Measurements from ENCODE around the gene SPATS2.

SPATS2 gene

DNA sequence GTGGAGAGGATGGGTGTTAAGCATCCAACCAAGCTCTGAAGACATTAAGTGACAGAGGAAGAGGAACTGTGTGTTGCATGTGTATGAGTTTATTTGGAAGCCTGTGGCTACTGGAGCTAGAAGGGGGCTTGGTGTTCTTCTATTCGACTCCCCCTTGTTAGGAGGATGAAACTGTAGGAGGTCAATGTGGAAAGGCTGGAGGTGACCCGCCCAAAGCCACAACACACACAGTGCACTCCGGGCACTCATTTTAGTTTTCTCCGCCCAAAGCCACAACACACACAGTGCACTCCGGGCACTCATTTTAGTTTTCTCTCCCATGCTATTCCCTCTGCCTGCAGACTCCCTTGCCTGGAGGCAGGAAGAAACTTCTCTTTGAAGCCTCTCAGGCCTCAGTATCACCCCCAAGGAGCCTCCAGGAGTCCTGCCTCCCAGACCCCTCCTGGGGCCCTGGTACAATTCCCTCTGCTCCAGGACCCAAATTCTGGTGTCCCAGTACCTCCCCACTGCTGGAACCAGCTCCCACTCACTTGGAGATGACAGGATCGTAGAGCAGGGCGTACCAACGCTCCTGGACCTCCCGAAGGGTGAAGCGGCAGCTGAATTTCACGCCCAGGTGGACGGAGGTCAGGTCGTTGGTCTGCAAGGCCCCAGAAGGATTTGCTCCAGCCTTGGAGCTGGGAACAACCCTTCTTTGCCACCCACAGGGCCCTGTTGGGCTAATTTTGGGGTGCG lies 196.9 kb downstream of the SPATS2 start:
- ChIA-PET CTCF (no interaction called here), POLR2A (no interaction called here)
- TF ChIP-seq FOXK2 (IDR thresholded peaks at IDR 0.05) (no peak), CTBP1 (IDR thresholded peaks at IDR 0.05; ENCODE audit: borderline replicate concordance) (no peak), FOXM1 (IDR thresholded peaks at IDR 0.05; ENCODE audit: borderline replicate concordance) (no peak), LEF1 (IDR thresholded peaks at IDR 0.05; ENCODE audit: borderline replicate concordance) (no peak), ELF4 (IDR thresholded peaks at IDR 0.05) (no peak), L3MBTL2 (conservative IDR thresholded peaks at IDR 0.05) (no peak), SUZ12 (IDR thresholded peaks at IDR 0.05) (no peak), FOXA1 (IDR thresholded peaks at IDR 0.05) (no peak)
- no peak for DNase-seq (ENCODE audit: extremely low spot score)

DNA sequence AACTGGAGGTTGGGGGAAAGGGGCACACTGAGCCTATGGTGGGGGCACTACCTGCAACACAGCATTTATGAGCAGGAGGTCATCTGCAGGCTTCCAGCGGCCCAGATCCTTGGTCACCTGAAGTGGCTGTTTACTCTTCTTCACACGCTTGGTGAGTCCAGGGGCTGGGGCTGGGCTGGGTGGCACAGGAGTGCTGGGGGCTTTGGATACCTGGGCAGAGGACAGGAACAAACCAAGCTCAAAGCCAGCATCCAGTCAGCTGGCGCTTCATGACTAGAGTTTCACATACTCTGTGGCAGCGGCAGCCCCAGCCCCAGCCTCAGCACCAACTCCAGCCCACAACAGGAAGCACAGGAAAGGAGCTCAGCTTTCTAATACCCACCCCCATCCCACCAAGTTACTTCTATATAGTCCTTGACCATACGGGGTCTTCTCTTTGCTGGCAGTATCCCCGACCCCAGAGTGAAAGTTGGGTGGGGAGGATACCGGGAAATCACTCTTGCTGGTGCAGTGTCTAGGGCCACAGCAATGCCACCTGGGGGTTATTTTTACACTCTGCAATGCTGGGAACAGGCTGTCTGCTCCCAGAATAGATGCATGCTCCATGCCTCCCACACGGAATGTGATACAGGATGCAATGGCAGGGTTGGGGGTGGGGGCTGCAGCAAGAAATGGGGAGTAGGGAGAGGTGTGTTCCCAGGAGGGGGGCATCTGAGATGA lies 197.6 kb downstream of the SPATS2 start:
- TF ChIP-seq L3MBTL2 (conservative IDR thresholded peaks at IDR 0.05) (no peak), NFRKB (IDR thresholded peaks at IDR 0.05) (no peak), BHLHE40 (IDR thresholded peaks at IDR 0.05; ENCODE audit: borderline replicate concordance) (no peak), FOXM1 (IDR thresholded peaks at IDR 0.05; ENCODE audit: borderline replicate concordance) (no peak), LEF1 (IDR thresholded peaks at IDR 0.05; ENCODE audit: borderline replicate concordance) (no peak), ELF4 (IDR thresholded peaks at IDR 0.05) (no peak), HDGF (IDR thresholded peaks at IDR 0.05; ENCODE audit: borderline replicate concordance) (no peak), SUZ12 (IDR thresholded peaks at IDR 0.05) (no peak), ZNF384 (IDR thresholded peaks at IDR 0.05) (no peak), ARNT (IDR thresholded peaks at IDR 0.05) (no peak), TARDBP (IDR thresholded peaks at IDR 0.05) (no peak), SP1 (IDR thresholded peaks at IDR 0.05) (no peak), FOXA1 (IDR thresholded peaks at IDR 0.05) (no peak), CTBP1 (IDR thresholded peaks at IDR 0.05; ENCODE audit: borderline replicate concordance) (no peak), FOXK2 (IDR thresholded peaks at IDR 0.05) (no peak)
- TF ChIP-seq, protein P1, sequence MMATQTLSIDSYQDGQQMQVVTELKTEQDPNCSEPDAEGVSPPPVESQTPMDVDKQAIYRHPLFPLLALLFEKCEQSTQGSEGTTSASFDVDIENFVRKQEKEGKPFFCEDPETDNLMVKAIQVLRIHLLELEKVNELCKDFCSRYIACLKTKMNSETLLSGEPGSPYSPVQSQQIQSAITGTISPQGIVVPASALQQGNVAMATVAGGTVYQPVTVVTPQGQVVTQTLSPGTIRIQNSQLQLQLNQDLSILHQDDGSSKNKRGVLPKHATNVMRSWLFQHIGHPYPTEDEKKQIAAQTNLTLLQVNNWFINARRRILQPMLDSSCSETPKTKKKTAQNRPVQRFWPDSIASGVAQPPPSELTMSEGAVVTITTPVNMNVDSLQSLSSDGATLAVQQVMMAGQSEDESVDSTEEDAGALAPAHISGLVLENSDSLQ (IDR thresholded peaks at IDR 0.05): no peak
- DNase-seq (ENCODE audit: extremely low spot score): no peak
- ChIA-PET CTCF (no interaction called here), POLR2A (no interaction called here)

DNA sequence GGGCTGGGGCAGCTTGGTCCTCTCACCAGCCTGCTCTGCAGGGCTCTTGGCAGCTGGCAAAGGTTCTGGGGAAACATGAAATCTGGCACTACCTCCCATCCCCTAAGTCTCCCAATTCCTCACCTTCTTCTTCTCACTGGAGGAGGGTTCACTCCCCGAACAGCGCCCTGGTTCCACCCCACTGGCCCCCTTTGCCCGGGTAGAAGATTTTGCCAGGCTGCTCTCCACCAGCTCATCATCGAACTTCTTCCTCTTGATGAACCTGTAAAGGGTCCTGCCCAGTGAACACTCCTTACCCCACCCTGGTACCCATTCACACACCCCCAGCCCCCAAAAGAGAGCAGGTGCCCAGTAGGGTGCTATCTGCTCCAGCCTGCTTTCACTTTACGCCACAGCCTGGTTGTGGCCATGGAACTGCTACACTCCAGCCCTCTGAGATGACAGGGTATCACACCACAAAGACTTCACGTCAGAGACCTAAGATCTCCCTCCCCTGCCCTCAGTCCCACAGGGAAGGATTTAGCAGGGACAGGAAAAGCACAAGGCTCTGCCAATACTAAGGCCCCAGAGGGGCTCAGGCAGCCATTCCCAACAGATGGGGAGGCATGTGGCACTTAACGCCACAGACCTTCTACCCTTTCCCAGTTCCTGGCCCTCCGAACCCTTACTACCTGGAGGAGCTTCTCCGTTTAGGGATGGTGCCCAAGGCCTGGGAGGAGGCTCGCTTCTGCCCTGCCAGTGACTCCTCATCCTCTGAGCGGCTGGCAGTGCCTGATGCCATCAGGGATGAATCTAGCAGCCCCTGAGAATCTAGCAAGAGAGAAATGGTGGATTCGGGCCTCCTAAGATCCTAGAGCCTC lies 198.4 kb downstream of the SPATS2 start:
- POLR2A ChIA-PET: interaction anchor here (1.1 kb wide), 1 partner anchor 9 kb away, joined by 3 read pairs; no protein-coding TSS in a partner anchor
- TF ChIP-seq HDGF (IDR thresholded peaks at IDR 0.05; ENCODE audit: borderline replicate concordance) (no peak), SUZ12 (IDR thresholded peaks at IDR 0.05) (no peak), FOXM1 (IDR thresholded peaks at IDR 0.05; ENCODE audit: borderline replicate concordance) (no peak), L3MBTL2 (conservative IDR thresholded peaks at IDR 0.05) (no peak), TARDBP (IDR thresholded peaks at IDR 0.05) (no peak), FOXA1 (IDR thresholded peaks at IDR 0.05) (no peak)
- TF ChIP-seq, protein P1 (IDR thresholded peaks at IDR 0.05): no peak

DNA sequence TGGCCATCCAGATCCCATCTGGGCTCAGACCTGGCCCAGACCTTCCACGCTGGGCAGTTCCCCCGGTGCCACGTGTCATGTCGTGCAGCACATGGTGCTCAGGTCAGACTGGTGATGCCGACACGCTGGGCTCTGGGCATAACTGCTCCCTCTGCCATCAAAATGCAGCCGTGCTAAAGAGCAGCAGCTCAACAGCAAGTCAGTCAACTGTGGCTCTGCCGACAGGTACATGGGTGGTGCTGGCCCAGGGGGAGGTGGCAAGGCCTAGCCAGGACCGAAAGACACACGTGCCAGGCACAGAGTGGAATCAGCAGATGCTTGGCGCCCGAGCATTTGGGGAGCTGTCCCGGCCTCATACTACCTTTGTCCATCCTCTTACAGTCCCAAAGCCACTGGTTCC lies 199.1 kb downstream of the SPATS2 start:
- DNase-seq (ENCODE audit: extremely low spot score): no peak
- ChIA-PET POLR2A (interaction anchor here (1.1 to 1.7 kb wide), 2 partner anchors 10 kb away, joined by 3 to 12 read pairs; no protein-coding TSS in a partner anchor), CTCF (interaction anchor here (1.2 to 1.4 kb wide), 2 partner anchors 12 to 14 kb away, joined by 3 read pairs; no protein-coding TSS in a partner anchor)
- TF ChIP-seq BHLHE40 (IDR thresholded peaks at IDR 0.05; ENCODE audit: borderline replicate concordance) (no peak), ELF4 (IDR thresholded peaks at IDR 0.05) (no peak), FOXK2 (IDR thresholded peaks at IDR 0.05) (no peak), ARNT (IDR thresholded peaks at IDR 0.05) (no peak), FOXM1 (IDR thresholded peaks at IDR 0.05; ENCODE audit: borderline replicate concordance) (no peak), FOXA1 (IDR thresholded peaks at IDR 0.05) (no peak), L3MBTL2 (conservative IDR thresholded peaks at IDR 0.05) (no peak), SUZ12 (IDR thresholded peaks at IDR 0.05) (no peak), LEF1 (IDR thresholded peaks at IDR 0.05; ENCODE audit: borderline replicate concordance) (no peak), TARDBP (IDR thresholded peaks at IDR 0.05) (no peak), CTBP1 (IDR thresholded peaks at IDR 0.05; ENCODE audit: borderline replicate concordance) (no peak), SP1 (IDR thresholded peaks at IDR 0.05) (no peak), ZNF384 (IDR thresholded peaks at IDR 0.05) (no peak), NFRKB (IDR thresholded peaks at IDR 0.05) (no peak)
- TF ChIP-seq, protein P1 (IDR thresholded peaks at IDR 0.05): no peak

More for the DNA sequence above, 198.4 kb downstream of the SPATS2 start:
- CTCF ChIA-PET: interaction anchor here (1.4 kb wide), 1 partner anchor 12 kb away, joined by 3 read pairs; no protein-coding TSS in a partner anchor
- DNase-seq (ENCODE audit: extremely low spot score): no peak

DNA sequence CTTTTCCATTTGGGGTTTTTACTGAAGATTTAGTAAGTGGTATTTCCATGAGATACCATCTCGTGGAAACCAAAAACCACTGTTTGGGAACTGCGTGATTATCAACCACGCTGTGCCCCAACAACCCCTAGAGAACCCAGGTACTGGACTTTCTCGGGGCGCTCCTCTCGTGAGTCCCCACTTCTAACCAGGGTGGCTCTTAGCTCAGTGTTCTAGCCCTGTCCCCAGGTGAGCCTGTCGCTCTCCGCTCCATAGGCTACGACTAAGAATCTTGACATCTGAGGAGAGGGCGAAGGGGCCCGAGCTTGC lies 200.0 kb downstream of the SPATS2 start:
- ChIA-PET CTCF (interaction anchor here (0.6 to 1.2 kb wide), 2 partner anchors 14 to 110 kb away, joined by 3 to 4 read pairs; no protein-coding TSS in a partner anchor), POLR2A (interaction anchor here (1.0 to 1.7 kb wide), 6 partner anchors 10 to 200 kb away, joined by 3 to 12 read pairs (median 4); partner anchors contain the start of gene SPATS2)
- TF ChIP-seq SP1 (IDR thresholded peaks at IDR 0.05) (no peak), HDGF (IDR thresholded peaks at IDR 0.05; ENCODE audit: borderline replicate concordance) (no peak), FOXK2 (IDR thresholded peaks at IDR 0.05) (no peak), SUZ12 (IDR thresholded peaks at IDR 0.05) (no peak), CTBP1 (IDR thresholded peaks at IDR 0.05; ENCODE audit: borderline replicate concordance) (no peak), FOXM1 (IDR thresholded peaks at IDR 0.05; ENCODE audit: borderline replicate concordance) (no peak), ELF4 (IDR thresholded peaks at IDR 0.05) (no peak), FOXA1 (IDR thresholded peaks at IDR 0.05) (no peak), TARDBP (IDR thresholded peaks at IDR 0.05) (no peak), BHLHE40 (IDR thresholded peaks at IDR 0.05; ENCODE audit: borderline replicate concordance) (no peak)
- DNase-seq (ENCODE audit: extremely low spot score): no peak

Measured in HEK293T (cell line).